GM10248 (cell line): ENCODE data around the gene TNFRSF19.

Source experiments
- CTCF ChIA-PET: fragments of 300-600 bp; sonication (Branson Sonifier 250); formaldehyde crosslinking; extraction: SDS; loops from one replicate; lab custom pipeline; 2021; ENCODE audit warnings: antibody characterized with exemption; lab: Yijun Ruan, JAX
- POLR2A ChIA-PET: fragments of 350-650 bp; sonication (Branson Sonifier 250); formaldehyde crosslinking; extraction: SDS; loops from one replicate; lab custom pipeline; 2020; ENCODE audit warnings: antibody characterized with exemption; lab: Yijun Ruan, JAX
- DNase-seq: peaks from one replicate; pipeline ENCODE4 v3.0.0; 2012; ENCODE audit errors: extremely low spot score
- TF ChIP-seq, protein P1 (sequence below): IDR thresholded peaks from 2 replicates; pipeline ENCODE4 v1.5.1; 2012; ENCODE audit warnings: mild to moderate bottlenecking, low read depth; ENCODE audit errors: extremely low read depth, missing control alignments, control extremely low read depth

The TNFRSF19 gene

DNA sequence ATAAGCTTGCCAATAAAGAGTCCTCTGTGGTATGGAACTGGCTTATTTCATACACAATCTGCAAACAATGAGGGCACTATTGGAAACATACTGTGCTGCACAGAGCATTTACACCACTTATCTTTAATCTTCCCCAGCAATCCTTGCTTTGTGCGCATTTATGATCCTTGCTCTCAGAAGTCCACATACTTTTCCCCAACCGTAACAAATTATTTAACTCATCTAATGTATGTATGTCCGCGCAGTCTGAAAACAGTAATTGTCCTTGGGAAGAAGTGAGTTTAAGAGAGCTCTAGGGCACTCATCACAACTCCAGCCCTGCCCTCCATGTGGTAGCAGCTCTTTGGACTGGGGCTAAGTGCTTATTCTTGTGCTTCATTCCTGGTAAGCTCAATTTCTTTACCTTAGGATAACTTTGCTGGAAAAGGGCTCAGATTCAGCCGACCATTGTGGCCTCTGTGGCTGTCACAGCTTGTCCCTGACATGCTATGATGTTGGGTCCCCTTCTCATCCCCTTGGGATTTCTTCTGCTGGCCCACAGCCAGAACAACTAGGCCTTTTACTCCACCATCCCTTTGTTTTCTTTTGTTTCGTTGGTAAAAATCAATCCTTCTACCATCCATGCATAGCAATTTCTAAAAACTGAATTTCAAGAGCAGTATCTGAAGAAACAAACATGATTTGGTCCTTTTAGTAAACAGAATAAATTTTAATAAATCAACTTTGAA is 152.7 kb downstream of the TNFRSF19 start:
- TF ChIP-seq, protein P1, sequence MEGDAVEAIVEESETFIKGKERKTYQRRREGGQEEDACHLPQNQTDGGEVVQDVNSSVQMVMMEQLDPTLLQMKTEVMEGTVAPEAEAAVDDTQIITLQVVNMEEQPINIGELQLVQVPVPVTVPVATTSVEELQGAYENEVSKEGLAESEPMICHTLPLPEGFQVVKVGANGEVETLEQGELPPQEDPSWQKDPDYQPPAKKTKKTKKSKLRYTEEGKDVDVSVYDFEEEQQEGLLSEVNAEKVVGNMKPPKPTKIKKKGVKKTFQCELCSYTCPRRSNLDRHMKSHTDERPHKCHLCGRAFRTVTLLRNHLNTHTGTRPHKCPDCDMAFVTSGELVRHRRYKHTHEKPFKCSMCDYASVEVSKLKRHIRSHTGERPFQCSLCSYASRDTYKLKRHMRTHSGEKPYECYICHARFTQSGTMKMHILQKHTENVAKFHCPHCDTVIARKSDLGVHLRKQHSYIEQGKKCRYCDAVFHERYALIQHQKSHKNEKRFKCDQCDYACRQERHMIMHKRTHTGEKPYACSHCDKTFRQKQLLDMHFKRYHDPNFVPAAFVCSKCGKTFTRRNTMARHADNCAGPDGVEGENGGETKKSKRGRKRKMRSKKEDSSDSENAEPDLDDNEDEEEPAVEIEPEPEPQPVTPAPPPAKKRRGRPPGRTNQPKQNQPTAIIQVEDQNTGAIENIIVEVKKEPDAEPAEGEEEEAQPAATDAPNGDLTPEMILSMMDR: no peak
- ChIA-PET POLR2A (no interaction called here), CTCF (interaction anchor here (1.0 to 1.7 kb wide), 4 partner anchors 7 to 18 kb away, joined by 3 to 5 read pairs (median 4); no protein-coding TSS in a partner anchor)
- no peak for DNase-seq

DNA sequence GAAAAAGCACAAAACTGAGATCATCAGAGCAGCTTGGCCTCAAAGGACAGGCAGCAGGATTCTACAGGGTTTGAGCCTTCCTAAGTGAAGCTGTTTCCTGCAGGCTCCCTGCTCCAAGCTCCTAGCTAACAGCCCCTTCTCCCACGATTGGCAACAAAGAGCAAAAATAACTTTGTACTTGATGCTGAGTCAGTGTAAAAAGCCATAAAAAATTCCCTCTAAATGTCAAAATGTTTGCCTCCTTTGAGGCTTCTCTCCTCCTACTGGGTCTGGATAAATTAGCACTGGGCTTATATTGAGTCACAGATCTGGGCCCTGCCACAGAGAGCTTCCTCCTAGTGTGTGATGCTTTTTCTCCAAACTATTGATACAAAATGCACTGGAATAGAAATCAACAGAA is 153.3 kb downstream of the TNFRSF19 start:
- TF ChIP-seq, protein P1: no peak
- ChIA-PET CTCF (interaction anchor here (1.0 to 1.7 kb wide), 4 partner anchors 12 to 177 kb away, joined by 3 to 5 read pairs (median 4); no protein-coding TSS in a partner anchor), POLR2A (no interaction called here)
- no peak for DNase-seq

DNA sequence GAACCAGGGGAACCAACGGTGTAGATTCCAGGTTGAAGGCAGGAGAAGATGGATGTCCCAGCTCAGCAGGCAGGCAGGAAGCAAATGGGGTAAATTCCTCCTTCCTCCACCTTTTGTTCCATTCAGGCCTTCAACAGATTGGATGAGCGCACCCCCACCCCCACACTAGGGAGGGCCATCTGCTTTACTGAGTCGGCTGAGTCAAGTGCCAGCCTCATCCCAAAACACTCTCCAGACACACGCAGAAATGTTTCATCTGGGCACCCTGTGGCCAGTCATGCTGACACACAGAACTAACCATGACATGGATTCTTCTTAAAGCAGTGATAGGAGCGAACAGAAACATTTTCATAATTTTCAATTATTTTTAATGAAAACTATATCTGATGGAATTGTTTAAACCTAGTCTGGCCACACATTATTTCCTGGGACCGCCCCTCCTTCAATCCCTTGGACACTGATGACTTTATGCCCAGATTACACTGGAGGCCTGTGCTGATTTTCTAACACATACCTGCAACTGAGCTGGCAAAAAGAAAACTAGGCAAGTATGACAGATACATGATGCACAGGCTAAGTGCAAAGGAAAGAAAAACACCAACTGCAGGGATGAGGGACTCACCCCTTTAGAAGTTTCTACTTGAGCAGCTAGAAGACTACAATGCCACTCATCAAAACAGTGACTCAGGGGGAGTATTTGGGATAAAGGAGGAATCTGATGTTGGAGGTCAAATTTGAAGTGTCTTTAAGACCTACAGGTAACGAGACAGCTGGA is 154.2 kb downstream of the TNFRSF19 start:
- CTCF ChIA-PET: interaction anchor here (1.0 to 1.7 kb wide), 6 partner anchors 9 to 176 kb away, joined by 3 to 5 read pairs (median 4); no protein-coding TSS in a partner anchor
- TF ChIP-seq, protein P1: no peak
- DNase-seq: no peak
- POLR2A ChIA-PET: no interaction called here
